Ascending aorta (tissue), 2 donors: ENCODE measurements around the gene IFITM1. TPM values are rescaled to one million over a fixed set of nuclear protein-coding genes. Genes with fewer than 3 reads are reported as not detected.

Experiments
- DNase-seq, 2 donors: peaks; one replicate each; pipeline ENCODE4 v3.0.0-alpha.2; 2019; ENCODE audit warnings: low spot score in 2 of 2
- H3K27ac ChIP-seq, 2 donors: fragments of 200-600 bp; sonication (generic); one replicate each; pipeline ENCODE4 v1.5.1; 2016 to 2017; ENCODE audit warnings: mild to moderate bottlenecking in 1 of 2
- H3K27me3 ChIP-seq: fragments of 200-600 bp; sonication (generic); one replicate; pipeline ENCODE4 v1.5.1; 2017
- H3K36me3 ChIP-seq, 2 donors: fragments of 200-600 bp; sonication (generic); one replicate each; pipeline ENCODE4 v1.5.1; 2016
- H3K4me1 ChIP-seq, 2 donors: fragments of 200-600 bp; sonication (generic); one replicate each; pipeline ENCODE4 v1.5.1; 2016 to 2017; ENCODE audit warnings: mild to moderate bottlenecking in 1 of 2
- H3K4me3 ChIP-seq, 2 donors: fragments of 200-600 bp; sonication (generic); one replicate each; pipeline ENCODE4 v1.5.1; 2016 to 2017; ENCODE audit warnings: mild to moderate bottlenecking in 1 of 2
- H3K9me3 ChIP-seq, 2 donors: fragments of 200-600 bp; sonication (generic); one replicate each; pipeline ENCODE4 v1.5.1; 2016
- CTCF ChIP-seq, 3 experiments: fragments of 200-600 bp in 2 of 3; fragments of 450-650 bp in 1 of 3; sonication (generic) in 2 of 3; IDR thresholded peaks; one replicate each; pipeline ENCODE4 v1.5.1; 2016 to 2019; ENCODE audit warnings: antibody characterized with exemption in 3 of 3, mild to moderate bottlenecking in 1 of 3, moderate library complexity in 1 of 3
- intact Hi-C: fragments of 100-400 bp; cut with DNase I; formaldehyde crosslinking; loops from one replicate; pipeline ENCODE4 v1.15.1; 2023
- total RNA-seq: library from RNA; depleted of rRNA; stranded (reverse); fragments of >200 nt; gene quantifications from one replicate; pipeline ENCODE4 v1.1.0, GENCODE V29; 2016

IFITM1 gene
- total RNA-seq, 1 donor from 2014 or later: 650 TPM

- peak in 1 of 2 donors; percentile 59 for DNase-seq
- intact Hi-C loops: no loop called here
- Histone ChIP-seq H3K36me3 (no peaks in the 10 kb centered on the region), H3K27me3 (peaks cover 23% of the 10 kb centered on the region), H3K9me3 (peaks cover 0 to 4% of the 10 kb centered on the region in 2 donors), H3K4me3 (peak within 1 kb of the TSS; percentile 29 to 53), H3K27ac (no peak within 1 kb of the TSS), H3K4me1 (no peaks in the 10 kb centered on the region)
- no peak for TF ChIP-seq CTCF (IDR thresholded peaks at IDR 0.05)
Measured at GRCh38 chr11:278001-278951, 35.6 kb upstream of the IFITM1 start, which contains the start of gene NLRP6. NLRP6 (plus strand) TSS chr11:278407; CDS start chr11:278570, 163 bp downstream.

- Histone ChIP-seq H3K27me3 (peaks cover 23% of the 10 kb centered on the region), H3K27ac (no peak overlapping the region), H3K36me3 (no peaks in the 10 kb centered on the region), H3K4me1 (no peaks in the 10 kb centered on the region), H3K9me3 (peaks cover 0 to 4% of the 10 kb centered on the region in 2 donors), H3K4me3 (peak overlapping the region; percentile 29 to 53)
- no peak for TF ChIP-seq CTCF (IDR thresholded peaks at IDR 0.05)
- peak in 1 of 2 donors; percentile 60 for DNase-seq
- intact Hi-C loops: no loop called here
Measured at GRCh38 chr11:279040-279965, 34.5 kb upstream of the IFITM1 start.

- Histone ChIP-seq H3K27ac (no peak overlapping the region), H3K27me3 (peaks cover 23% of the 10 kb centered on the region), H3K4me3 (peak overlapping the region; percentile 29 to 53), H3K36me3 (no peaks in the 10 kb centered on the region), H3K9me3 (peaks cover 0 to 4% of the 10 kb centered on the region in 2 donors), H3K4me1 (no peaks in the 10 kb centered on the region)
- TF ChIP-seq CTCF (IDR thresholded peaks at IDR 0.05): no peak
- peak in 1 of 2 donors; percentile 63 for DNase-seq
- intact Hi-C loops: no loop called here
Measured at GRCh38 chr11:279966-280705, 33.7 kb upstream of the IFITM1 start.

- H3K4me1 ChIP-seq: no peaks in the 10 kb centered on the region
- intact Hi-C loops: no loop called here
- H3K27me3 ChIP-seq: peaks cover 23% of the 10 kb centered on the region
- no peak for TF ChIP-seq CTCF (IDR thresholded peaks at IDR 0.05)
- peaks cover 0 to 1% of the 10 kb centered on the region in 2 donors for H3K9me3 ChIP-seq
- H3K36me3 ChIP-seq: no peaks in the 10 kb centered on the region
- H3K4me3 ChIP-seq: peak overlapping the region in 1 of 2 donors; percentile 53
- DNase-seq: peak in 1 of 2 donors; percentile 63
- no peak overlapping the region for H3K27ac ChIP-seq
Measured at GRCh38 chr11:280706-281485, 32.9 kb upstream of the IFITM1 start.
